GM21526 (cell line): ENCODE data around the gene RFX2.

Experiments used
- ATAC-seq: cut with Tn5 transposase; IDR thresholded peaks from one replicate; pipeline ENCODE4 v1.9.1; 2021; ENCODE audit warnings: moderate library complexity; ENCODE audit not compliant: unreplicated experiment, low FRiP score

The RFX2 gene

DNA sequence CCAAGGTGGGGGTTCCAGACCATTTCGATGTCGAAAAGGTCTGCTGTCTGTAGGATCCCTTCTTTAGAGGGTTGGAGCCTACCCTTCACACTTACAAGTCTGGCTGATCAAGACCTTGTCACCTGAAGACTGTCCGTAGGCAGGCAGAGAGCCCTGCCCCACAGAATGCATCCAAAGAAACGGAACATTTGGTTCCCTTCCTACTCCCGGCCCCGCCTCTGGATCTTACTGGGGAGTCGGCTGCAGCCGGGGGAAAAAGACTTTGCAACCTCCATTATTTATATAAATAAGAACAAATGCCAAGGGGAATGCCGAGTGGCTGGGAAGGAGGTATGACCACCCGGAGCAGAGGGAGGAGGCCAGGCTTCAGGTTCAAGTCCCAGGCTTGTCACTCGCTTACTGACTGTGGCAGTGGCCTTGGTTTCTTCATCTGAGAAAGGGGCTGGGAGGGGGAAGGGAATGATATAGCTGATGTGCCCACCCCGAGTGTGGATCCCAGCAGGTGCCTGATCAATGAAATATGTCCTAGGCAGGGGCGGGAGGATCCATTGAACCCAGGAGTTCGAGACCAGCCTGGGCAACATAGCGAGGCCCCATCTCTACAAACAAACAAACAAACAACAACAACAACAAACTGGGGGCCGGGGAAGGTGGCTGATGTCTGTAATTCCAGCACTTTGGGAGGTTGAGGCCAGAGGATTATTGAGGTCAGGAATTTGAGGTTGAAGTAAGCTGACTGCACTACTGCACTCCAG is 48.7 kb downstream of the RFX2 start:
- ATAC-seq, result no peak

DNA sequence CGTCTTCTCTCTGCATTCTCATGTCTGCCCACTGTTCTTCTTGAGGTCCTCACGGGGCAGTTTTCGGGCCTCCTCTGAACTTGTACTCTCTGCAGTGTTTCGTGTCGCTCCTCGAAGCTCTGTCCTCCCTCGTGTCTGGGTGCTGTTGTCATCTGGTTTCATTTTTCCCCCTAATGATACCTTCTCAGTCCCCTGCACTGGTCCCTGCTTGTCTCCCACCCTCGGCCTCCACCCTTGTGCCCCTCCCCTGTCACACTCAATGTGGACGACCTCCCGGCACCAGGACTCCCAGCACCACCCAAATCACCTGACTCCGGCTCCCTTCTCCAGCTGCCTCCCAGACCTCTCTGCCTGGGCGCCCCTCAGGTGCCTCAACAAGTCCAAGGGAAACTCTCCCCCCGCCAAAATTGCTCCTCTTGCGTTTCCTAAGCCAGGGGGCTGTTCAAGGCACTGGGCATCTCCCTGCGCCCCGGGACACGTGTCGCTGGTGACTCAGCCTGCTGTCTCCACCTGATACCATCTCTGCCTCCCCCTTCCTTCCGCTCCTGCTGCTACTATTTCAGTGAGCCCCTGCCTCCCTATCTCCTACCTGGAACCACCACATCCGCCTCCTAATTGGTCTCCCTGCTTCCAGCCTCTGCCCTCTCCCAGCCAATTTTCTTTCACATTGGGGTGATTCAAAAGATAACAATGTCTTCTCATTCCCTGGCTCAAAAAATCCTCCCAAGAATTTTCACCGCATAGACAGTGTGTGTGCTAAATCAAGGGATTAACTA is 49.5 kb downstream of the RFX2 start:
- ATAC-seq, result no peak

DNA sequence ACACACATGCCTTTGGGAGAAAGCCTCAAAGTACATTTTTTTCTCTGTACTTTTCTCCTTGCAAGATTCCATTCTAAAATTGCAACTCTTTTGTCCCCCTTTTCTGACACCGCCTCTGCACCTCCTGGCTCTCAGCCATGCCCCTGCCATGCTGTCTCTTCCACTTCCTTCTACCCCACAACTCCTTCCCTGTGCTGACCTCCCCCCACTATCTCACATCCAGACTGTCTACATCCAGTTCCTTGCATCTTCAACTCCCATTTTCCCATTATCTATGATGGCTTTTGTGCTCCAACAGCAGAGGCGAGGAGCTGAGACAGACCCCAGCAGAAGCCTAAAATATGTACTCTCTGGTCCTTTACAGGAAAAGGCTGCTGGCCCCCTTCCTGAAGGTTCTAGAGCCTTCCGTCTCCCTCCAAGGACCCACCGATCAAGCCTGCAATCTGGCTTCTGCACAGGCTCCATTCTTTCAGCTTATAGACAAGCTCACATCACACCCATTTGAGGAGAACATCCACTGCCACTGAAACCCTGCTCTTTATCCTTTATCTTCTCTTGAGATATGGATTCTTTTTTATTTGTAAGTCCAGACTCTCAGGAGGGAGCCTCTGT is 50.2 kb downstream of the RFX2 start:
- ATAC-seq, result no peak

DNA sequence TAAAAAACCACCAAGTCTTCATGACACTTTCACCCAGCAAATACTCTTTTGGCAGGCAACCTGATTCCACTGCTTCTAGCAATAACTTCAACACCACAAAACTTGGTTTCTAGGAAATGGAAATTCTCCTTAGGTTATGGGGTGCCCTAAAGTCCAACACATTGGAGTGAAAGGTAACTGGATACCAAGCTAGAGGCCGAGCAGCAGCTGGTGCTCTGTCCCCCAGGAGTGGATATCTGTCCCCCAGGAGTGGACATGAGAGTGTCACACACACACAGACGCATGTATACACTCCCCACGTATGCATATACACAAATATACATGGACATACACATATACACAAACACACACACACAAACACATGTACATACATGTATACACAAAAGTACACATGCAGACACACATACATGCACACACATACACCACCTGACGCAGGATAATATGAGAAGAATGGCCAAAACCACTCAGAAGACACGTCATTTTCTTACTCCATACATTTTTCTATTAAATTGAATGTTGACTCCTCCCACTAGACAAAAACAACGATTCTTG is 50.8 kb downstream of the RFX2 start:
- no peak for ATAC-seq

DNA sequence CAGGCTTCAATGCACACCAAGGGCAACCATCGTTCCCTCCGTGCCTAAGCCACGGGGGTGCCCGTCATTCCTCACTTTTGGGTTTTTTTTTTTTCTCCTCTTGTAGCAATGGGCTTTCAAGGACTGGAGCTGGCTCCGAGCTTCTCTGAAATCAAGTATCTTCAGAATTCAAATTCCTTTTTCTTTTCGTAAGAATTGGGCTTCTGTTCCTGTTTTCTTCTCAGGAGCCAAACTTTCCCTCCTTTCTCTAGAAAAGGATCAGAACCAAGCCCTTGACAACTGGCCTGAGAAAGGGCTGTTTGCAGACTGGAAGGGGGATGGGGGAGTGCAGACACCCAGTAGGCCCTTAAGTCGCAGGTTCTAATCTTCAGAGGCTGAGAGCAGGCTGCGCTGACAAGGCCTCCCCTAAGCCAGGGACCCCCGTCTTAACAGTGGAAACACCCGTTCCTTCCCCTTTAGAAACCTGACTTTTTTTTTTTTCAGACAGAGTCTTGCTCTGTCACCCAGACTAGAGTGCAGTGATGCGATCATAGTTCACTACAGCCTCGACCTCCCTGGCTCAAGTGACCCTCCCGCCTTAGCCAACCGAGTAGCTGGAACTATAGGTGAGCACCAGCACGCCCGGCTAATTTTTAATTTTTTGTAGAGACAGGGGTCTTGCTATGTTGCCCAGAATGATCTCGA is 51.6 kb downstream of the RFX2 start:
- no peak for ATAC-seq

DNA sequence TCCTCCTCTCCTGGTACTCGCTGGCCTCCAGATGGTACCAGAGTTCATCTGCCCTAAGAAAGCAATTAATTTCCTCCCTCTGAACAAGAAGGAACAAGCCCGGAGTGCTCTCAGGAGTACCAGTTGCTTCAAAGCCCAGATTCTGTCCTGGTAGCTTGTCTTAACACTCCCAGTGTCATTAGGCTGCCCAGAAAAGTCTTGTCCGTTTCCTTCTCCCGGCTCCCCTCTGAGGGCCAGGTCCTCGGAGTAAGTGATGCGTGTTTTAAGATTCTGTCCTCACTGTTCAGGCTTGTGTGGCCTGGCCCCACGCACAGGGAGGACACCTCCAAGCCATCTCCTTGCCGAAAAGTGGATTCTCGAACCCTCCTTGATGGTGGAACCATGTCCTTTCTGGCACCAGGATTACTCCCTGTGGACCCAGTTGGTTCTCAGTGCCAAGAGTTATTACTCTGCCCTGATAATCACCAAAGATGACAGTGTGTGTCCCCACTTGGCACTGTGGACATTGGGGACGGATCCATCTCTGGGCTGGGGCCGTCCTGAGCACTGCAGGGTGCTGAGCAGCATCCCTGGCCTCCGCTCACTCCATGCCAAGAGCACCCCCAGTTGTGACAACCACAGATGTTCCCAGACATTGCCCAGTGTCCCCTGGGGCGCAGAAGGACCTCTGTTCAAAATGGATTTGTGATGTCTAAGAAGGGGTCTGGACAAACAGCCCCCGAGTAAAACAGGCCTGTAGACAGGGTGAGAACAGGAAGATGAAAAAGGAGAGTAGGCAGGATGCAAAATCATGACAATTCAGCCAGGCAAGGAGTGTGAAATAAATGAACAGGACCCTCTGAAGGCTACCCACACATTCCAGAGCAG is 52.4 kb downstream of the RFX2 start:
- ATAC-seq, result no peak

DNA sequence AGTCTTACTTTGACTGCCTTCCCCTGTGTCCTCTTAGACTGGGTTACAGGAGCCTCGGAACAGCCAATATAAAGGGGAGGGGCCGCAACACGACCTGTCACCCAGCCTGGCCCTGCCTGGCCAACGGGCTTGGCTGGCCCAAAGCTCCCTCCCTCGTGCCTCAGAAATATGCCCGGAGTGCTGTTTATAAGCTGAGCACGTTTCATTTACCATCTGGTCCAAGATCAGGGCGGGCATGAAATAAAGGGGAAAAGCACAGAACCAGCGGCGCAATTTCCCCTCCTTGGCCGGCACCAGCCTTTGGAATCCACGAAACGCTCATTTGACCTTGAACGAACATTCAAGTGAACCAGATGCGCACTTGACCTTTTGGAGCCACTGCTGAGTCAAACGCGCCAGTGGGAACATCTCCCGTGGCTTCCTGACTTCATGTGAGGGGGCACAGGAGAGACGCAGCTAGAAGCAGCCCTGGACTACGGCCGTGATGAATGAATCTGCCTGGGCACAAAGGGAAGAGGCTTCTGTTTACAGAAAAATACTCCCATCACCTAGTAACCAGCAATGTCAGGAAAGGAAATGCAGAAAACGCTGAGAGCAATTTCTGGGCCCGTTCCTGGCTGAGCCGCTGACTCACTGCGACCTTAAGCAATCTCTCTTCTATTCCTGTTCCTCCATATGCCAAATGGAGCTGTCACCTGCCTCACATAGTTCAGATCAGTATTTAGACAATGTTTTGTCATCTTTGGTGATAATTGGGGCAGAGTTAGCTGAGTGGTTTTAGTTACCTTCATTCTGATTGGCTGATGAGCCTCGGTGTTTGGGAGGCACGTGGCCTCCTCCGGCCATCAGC is 53.3 kb downstream of the RFX2 start:
- ATAC-seq, result no peak

DNA sequence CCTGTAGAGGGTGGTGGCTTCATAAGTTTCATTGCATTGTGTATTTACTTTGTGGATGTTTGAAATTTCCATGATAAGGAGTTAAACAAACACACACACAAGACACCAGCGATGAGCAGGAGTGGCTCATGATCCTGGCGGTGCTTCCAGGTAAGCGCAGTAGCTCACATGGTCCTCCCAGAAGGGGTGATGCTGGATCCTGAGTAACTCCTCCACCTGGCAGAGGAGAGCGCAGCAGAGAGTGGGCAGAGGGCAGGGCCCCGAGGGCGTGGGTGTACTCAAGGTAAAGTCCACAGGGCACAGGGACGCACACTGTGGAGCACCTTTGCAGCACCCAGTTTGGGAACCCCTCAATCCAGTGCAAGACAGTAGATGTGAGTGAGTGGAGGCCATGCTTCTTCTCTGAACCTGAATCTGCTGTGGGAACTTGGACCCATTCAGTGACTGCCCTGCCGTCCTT is 54.0 kb downstream of the RFX2 start:
- ATAC-seq, result no peak

DNA sequence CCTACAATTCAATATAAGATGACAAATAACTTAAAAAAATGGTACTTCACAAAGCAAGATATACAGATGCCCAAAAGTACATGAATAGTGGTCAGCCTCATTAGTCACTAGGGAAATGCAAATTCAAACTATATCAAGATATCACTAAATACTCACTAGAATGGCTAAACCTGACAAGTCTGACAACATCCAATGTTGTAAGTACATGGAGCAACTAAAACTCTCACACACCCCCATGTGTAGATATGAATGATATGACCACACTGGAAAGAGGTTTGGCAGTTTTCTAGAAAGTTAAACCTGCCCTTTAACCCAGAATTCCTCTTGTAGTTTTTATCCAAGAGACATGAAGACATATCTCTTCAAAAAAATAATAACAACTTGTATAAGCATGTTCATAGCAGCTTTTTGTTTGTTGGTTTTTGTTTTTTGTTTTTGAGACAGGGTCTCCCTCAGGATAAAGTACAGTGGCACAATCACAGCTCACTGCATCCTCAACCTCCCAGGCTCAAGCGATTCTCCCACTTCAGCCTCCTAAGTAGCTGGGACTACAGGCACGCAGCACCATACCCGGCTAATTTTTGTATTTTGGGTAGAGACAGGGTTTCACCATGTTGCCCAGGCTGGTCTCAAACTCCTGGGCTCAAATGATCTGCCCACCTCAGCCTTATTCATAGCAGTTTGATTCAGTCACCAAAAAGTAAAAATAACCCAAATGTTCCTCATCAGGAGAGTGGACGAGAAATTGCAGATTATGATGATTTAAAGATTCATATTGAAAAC is 55.1 kb downstream of the RFX2 start:
- no peak for ATAC-seq

DNA sequence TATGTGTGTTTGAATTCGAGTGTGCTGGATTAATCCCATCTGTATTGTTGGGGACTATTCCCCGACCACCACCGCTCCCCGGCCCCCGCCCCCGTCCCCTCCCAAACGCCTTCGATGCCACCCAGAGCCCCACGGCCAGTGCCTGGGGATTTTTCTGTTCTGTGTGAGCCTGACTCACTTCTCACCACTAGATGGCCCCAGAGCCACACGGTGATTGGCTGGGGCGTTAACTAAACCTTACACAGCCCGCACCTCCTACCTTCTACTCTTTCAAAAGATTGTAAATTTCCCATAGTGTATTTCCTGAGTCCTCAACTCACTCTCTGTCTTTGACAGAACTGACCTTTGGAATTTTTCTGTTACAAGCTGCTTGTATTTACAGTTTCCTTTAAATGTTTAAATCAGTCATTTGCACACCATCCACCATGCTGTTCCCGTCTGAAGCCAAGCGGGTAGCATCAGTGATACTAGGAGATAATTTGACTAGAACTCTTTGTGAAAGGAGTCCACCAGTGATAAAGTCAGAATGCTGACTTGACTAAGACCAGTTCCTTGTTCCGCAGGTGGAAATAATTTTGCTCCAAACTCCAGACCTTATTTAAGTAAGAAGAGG is 61.4 kb downstream of the RFX2 start:
- ATAC-seq, result no peak

DNA sequence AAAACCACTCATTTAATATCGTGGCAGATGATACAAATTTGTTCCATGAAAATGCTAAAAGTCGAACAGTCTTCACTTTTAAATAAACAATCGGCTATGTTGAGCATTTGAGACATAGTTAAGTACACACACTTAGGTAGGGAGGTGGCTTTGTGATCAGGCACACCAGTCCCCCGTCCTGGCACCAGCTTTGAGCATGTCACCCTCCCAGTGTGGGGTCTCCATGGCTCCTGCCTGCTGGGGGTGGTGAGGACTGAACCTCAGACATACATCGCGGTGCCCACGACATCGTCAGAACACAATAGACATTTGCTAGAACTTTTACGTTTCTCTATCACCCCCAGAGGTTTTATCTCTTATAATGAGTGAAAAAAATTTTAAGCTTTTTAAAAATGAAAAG is 62.0 kb downstream of the RFX2 start:
- ATAC-seq, result no peak

DNA sequence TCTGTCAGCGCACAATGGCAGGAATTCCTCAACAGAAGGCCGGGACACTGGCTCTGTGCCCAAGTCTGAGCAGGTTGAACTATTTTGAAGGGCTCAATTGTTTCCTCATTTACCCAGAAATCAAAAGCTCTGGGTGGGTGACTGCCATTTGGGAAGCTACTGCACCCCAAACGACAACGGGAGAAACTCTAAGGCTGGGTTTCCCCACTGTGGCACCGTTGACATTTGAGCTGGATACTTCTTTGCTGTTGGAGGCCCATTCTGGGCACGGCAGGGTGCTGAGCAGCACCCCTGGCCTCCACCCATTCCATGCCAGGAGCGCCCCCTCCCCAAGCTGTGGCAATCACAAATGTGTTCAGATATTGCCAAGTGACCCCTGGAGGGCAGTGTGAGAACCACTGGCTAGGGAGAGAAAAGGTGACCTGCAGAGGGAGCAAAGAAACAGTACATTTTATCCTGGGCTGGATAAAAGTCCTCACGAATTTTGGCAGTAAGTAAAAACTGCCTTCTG is 62.5 kb downstream of the RFX2 start:
- ATAC-seq, result no peak

DNA sequence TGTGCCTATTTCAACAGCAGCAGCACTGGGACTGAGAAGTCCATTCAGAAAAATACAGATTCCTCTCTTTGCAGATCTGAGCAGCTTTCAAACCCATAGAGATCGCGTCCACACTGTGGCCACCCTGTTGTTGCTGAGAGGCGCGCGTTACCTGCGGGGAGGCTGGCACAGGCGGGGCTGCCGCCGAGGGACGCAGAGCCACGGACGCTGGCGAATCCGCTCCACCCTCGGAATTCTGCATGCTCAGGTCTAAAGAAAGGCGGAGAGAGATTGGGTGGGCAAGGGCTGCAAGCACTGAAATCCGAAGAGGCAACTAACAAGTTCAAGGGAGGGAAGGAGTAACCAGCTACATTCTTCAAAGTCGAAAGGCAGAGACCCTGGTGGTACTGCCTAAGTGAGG is 63.0 kb downstream of the RFX2 start:
- no peak for ATAC-seq

DNA sequence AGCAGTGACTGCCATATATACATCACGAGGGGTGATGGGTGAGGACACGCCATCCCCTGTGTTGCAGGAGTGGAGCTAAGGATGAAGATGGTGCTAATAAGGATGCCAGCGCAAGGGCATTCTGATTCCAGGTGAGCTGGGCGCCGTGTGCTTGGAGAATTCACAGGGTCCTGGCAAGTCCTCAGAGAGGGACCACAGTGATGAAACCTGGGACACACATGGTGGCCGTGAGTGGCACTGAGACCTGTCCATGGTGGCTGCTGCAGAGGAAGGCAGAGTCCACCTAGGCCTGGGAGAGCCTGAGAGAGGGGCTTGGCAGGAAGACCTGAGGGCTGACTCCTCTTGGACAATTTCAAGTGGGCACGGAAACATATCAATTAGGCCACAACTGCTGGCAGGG is 65.2 kb downstream of the RFX2 start:
- no peak for ATAC-seq

DNA sequence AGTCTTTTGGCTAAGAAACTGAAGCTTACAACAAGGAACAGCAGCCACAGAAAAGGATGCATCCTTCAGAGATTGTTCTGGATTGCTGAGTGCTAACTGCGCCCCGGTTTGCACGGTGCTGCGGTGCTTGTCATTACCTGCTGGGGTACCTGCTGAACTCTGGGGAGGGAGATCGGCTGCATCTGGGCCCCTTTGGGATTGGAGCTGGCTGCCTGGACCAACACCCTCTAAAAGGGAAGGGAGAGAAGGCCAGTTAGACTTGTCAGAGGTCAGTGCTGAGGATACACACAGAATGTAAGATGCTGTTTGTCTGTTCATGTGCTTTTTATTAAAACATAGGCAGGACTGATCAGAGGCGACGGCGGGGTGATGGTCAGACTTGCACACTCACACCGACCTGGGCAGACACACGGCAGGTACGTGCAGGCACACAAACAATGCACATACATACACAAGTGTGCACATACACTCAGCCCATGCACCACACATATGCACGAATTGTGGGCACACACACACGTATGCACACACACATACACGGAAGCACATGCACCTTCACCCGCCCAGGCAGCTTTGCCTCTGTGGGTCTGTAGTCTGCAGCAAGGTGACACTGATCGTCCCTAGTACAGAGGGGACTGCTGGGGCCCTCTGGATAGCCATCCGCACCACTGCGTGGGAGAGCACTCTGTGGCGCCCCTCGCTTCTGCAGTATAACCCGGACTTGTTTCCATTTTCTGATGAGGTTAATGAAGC is 66.1 kb downstream of the RFX2 start:
- no peak for ATAC-seq

DNA sequence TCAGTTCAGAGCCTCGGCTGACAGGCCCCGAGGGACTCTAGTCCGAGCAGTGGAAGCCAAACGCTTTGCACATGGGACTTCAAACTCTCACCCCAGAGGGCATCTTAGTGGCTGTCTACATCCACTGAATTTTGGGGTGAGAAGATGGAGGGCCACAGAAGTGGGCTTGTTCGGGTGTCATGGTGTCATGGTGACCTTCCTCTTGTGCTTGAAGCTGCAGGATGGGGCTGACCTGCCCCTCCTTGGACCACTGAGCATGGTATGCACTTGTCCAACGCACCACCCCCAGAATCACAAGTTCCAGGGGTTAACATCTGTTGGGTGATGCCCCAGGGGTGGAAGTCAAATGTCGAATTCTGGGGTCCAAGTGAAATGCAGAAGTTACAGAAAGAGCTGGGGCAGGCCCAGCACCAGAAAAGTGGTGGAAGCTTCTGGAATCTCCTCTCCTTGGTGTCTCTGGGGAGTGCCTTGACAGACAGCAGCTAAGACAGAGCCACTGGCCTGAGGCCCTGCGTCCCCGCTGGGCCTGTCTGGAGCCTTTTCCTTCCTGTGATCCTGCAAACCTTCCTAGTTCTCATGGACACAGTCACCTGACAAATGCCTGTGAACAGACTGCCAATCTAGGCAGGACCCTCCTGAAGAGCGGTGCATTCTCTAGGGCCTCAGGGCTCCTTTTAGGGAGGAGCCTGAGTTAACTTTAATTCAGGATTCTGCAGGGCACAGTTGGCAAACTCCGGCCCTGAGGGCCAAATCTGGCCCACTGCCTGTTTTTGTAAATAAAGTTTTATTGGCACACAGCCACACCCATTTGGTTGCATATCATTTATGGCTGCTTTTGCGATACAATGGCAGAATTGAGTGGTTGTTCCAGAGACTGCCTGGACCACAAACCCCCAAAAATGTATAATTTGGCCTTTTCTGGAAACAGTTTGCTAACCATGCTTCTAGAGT is 67.2 kb downstream of the RFX2 start:
- ATAC-seq, result no peak
